ENCODE data around the gene BTBD8. TPM values are rescaled to one million over a fixed set of nuclear protein-coding genes. Genes with fewer than 3 reads are reported as not detected.

The BTBD8 gene
- total and polyA plus RNA-seq, 9 of the 15 experiments (the other 6 are each of a cell fraction or from before 2014, with no cell fraction given): 0.46 to 2.3 (median 1.2) TPM

GRCh38 chr1:92134331-92134730, 54.2 kb downstream of the BTBD8 start (continued):
- no peak for TF ChIP-seq PREB (CRISPR knock-in tag; IDR thresholded peaks at IDR 0.05)

GRCh38 chr1:92136341-92136740, 56.2 kb downstream of the BTBD8 start:
- Histone ChIP-seq H3K27ac (ENCODE audit: extremely low read depth, low read depth, low read length) (no peak overlapping the region), H3K27me3 (ENCODE audit: control insufficient read depth in 2 of 2, insufficient read depth in 2 of 2, low read length in 2 of 2) (no peaks in the 10 kb centered on the region), H4K20me1 (replicated peaks; ENCODE audit: control insufficient read depth, insufficient read depth, low read length) (no peaks in the 10 kb centered on the region), H3K36me3 (ENCODE audit: control insufficient read depth, insufficient read depth, low read length) (no peaks in the 10 kb centered on the region), H3K9ac (ENCODE audit: insufficient read depth in 1 of 2, low read depth in 2 of 2, low read length in 2 of 2) (no peak overlapping the region), H3K4me3 (no peak overlapping the region), H3K9me1 (ENCODE audit: control insufficient read depth, insufficient read depth, low read length) (no peaks in the 10 kb centered on the region), H3K4me2 (ENCODE audit: insufficient read depth, low read length) (no peak overlapping the region), H3K4me1 (replicated peaks in 1 of 2; ENCODE audit: control insufficient read depth in 2 of 2, insufficient read depth in 2 of 2, low read length in 2 of 2) (no peaks in the 10 kb centered on the region), H3K9me3 (replicated peaks; ENCODE audit: control insufficient read depth, insufficient read depth, low read depth, low read length) (no peaks in the 10 kb centered on the region), H3K79me2 (ENCODE audit: control insufficient read depth, insufficient read depth, low read length) (no peaks in the 10 kb centered on the region), H2AFZ (ENCODE audit: low read depth, low read length) (no peak overlapping the region)
- in situ Hi-C loops (cut with MboI): no loop called here
- TF ChIP-seq RBM22 (IDR thresholded peaks at IDR 0.05; ENCODE audit: low read depth, low read length, poor library complexity, severe bottlenecking) (no peak), CTBP1 (IDR thresholded peaks at IDR 0.05; ENCODE audit: borderline replicate concordance) (no peak), POLR3G (IDR thresholded peaks at IDR 0.05; ENCODE audit: extremely low read depth, insufficient read length, insufficient replicate concordance) (no peak), SNRNP70 (optimal IDR thresholded peaks at IDR 0.05; ENCODE audit: low read depth, low read length) (no peak), FOXA3 (CRISPR knock-in tag; conservative IDR thresholded peaks at IDR 0.05 in 1 of 2, IDR thresholded peaks at IDR 0.05 in 1 of 2) (no peak), ZNF217 (CRISPR knock-in tag; IDR thresholded peaks at IDR 0.05) (no peak), SRSF7 (optimal IDR thresholded peaks at IDR 0.05; ENCODE audit: low read depth, low read length) (no peak), TBP (optimal IDR thresholded peaks at IDR 0.05; ENCODE audit: low read depth, low read length) (no peak), MED1 (CRISPR knock-in tag; IDR thresholded peaks at IDR 0.05; ENCODE audit: borderline replicate concordance) (no peak), ZBTB9 (CRISPR knock-in tag; IDR thresholded peaks at IDR 0.05) (no peak), KLF10 (CRISPR knock-in tag; IDR thresholded peaks at IDR 0.05) (no peak)
- DNase-seq (ENCODE audit: extremely low read depth in 1 of 4, low spot score in 3 of 4) (no peak), FAIRE-seq (no peak), ATAC-seq (no peak)
- ChIA-PET POLR2A (no interaction called here), CTCF (ENCODE audit: low intra/inter-chr PET ratio) (no interaction called here)
- intact Hi-C loops (cut with micrococcal nuclease): no loop called here
- no TSS peak for BruUV-seq (replicated peaks)
- 4% methylated on average over 2 of the region's 2 CpGs for WGBS (ENCODE audit: insufficient coverage, low coverage, missing lambda C conversion rate)

All from K562 (cell line).